ENCODE measurements around the gene RPL37A. TPM values are rescaled to one million over a fixed set of nuclear protein-coding genes. Genes with fewer than 3 reads are reported as not detected.

The RPL37A gene
- total RNA-seq, 1 donor from 2014 or later = 2,564 TPM

GRCh38 chr2:216502381-216503158 is 3.9 kb downstream of the RPL37A start:
- H3K36me3 ChIP-seq (ENCODE audit: control insufficient read depth, insufficient read depth, low read length) = peaks cover 4% of the 10 kb centered on the region

GRCh38 chr2:216503159-216503629 is 4.5 kb downstream of the RPL37A start:
- peaks cover 4% of the 10 kb centered on the region for H3K36me3 ChIP-seq (ENCODE audit: control insufficient read depth, insufficient read depth, low read length)
- DNase-seq (ENCODE audit: low read depth) = no peak
- TF ChIP-seq, protein P1, sequence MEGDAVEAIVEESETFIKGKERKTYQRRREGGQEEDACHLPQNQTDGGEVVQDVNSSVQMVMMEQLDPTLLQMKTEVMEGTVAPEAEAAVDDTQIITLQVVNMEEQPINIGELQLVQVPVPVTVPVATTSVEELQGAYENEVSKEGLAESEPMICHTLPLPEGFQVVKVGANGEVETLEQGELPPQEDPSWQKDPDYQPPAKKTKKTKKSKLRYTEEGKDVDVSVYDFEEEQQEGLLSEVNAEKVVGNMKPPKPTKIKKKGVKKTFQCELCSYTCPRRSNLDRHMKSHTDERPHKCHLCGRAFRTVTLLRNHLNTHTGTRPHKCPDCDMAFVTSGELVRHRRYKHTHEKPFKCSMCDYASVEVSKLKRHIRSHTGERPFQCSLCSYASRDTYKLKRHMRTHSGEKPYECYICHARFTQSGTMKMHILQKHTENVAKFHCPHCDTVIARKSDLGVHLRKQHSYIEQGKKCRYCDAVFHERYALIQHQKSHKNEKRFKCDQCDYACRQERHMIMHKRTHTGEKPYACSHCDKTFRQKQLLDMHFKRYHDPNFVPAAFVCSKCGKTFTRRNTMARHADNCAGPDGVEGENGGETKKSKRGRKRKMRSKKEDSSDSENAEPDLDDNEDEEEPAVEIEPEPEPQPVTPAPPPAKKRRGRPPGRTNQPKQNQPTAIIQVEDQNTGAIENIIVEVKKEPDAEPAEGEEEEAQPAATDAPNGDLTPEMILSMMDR (IDR thresholded peaks at IDR 0.05; ENCODE audit: insufficient read depth, low read length, poor library complexity, severe bottlenecking) = no peak
- no peaks in the 10 kb centered on the region for H3K27me3 ChIP-seq (ENCODE audit: control insufficient read depth, insufficient read depth, low read length)
- no peak overlapping the region for H3K4me3 ChIP-seq (ENCODE audit: low read depth, low read length)

More at GRCh38 chr2:216502381-216503158, 3.9 kb downstream of the RPL37A start:
- TF ChIP-seq, protein P1 (IDR thresholded peaks at IDR 0.05; ENCODE audit: insufficient read depth, low read length, poor library complexity, severe bottlenecking) = no peak
- no peak overlapping the region for H3K4me3 ChIP-seq (ENCODE audit: low read depth, low read length)
- no peaks in the 10 kb centered on the region for H3K27me3 ChIP-seq (ENCODE audit: control insufficient read depth, insufficient read depth, low read length)
- no peak for DNase-seq (ENCODE audit: low read depth)

GRCh38 chr2:216503697-216504375 is 5.2 kb downstream of the RPL37A start:
- no peaks in the 10 kb centered on the region for H3K27me3 ChIP-seq (ENCODE audit: control insufficient read depth, insufficient read depth, low read length)
- TF ChIP-seq, protein P1 (IDR thresholded peaks at IDR 0.05; ENCODE audit: insufficient read depth, low read length, poor library complexity, severe bottlenecking) = no peak
- DNase-seq (ENCODE audit: low read depth) = no peak
- H3K4me3 ChIP-seq (ENCODE audit: low read depth, low read length) = no peak overlapping the region
- peaks cover 4% of the 10 kb centered on the region for H3K36me3 ChIP-seq (ENCODE audit: control insufficient read depth, insufficient read depth, low read length)

GRCh38 chr2:216504376-216504762 is 5.7 kb downstream of the RPL37A start:
- DNase-seq (ENCODE audit: low read depth) = no peak
- TF ChIP-seq, protein P1 (IDR thresholded peaks at IDR 0.05; ENCODE audit: insufficient read depth, low read length, poor library complexity, severe bottlenecking) = no peak
- Histone ChIP-seq H3K4me3 (ENCODE audit: low read depth, low read length) (no peak overlapping the region), H3K36me3 (ENCODE audit: control insufficient read depth, insufficient read depth, low read length) (peaks cover 4% of the 10 kb centered on the region), H3K27me3 (ENCODE audit: control insufficient read depth, insufficient read depth, low read length) (no peaks in the 10 kb centered on the region)

- Histone ChIP-seq H3K36me3 (ENCODE audit: control insufficient read depth, insufficient read depth, low read length) (peaks cover 1% of the 10 kb centered on the region), H3K27me3 (ENCODE audit: control insufficient read depth, insufficient read depth, low read length) (no peaks in the 10 kb centered on the region), H3K4me3 (ENCODE audit: low read depth, low read length) (no peak overlapping the region)
- TF ChIP-seq, protein P1 (IDR thresholded peaks at IDR 0.05; ENCODE audit: insufficient read depth, low read length, poor library complexity, severe bottlenecking) = no peak
- DNase-seq (ENCODE audit: low read depth) = no peak
Observed at GRCh38 chr2:216505133-216506106, 6.8 kb downstream of the RPL37A start.
